GM21786 (cell line): Measurements from ENCODE around the gene BPI.
"Not testable (repeated sequence)": the region's sequence is repeated elsewhere in the genome, so short reads cannot be mapped to it uniquely, and the experiment has no call there.

Experiments
- ATAC-seq: cut with Tn5 transposase; IDR thresholded peaks from one replicate; pipeline ENCODE4 v1.9.1; 2021; ENCODE audit not compliant: unreplicated experiment

BPI gene

DNA sequence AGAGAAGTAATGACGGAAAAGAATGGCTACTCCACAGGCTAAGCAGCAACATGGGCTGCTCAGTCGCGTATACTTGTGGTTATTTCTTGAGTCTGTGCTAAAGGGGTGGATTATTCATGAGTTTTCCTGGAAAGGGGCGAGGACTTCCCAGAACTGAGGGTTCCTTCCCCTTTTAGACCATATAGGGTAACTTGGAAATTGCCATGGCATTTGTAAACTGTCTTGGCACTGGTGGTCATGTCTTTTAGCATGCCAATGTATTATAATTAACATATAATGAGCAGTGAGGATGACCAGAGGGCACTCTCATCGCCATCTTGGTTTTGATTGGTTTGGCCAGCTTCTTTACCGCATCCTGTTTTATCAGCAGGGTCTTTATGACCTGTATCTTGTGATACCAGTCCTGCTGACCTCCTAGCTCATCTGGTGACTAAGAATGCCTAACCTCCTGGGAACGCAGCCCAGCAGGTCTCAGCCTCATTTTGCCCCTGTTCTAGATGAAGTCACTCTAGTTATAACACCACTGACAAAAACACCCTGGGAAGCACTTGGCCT, 53.8 kb downstream of the BPI start:
- no peak for ATAC-seq

DNA sequence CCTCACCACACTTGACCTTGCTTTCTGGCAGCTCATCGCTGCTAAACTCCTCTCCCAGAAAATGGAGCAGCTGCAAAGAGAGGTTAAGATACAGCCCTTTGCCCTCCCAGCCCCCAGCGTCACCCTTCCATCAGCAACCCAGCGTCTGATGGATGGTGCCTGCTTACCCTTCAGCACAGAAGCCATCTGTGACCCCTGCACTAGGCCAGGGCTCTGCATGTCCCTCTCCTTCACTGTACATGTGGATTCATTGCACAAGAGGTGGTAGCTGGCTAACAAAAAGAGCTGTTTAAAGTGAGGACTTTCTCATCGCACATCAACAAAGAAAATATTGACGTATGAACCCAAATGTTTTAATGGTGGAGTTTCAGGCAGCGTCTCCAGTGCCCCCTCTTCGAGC, 54.6 kb downstream of the BPI start:
- ATAC-seq: no peak

DNA sequence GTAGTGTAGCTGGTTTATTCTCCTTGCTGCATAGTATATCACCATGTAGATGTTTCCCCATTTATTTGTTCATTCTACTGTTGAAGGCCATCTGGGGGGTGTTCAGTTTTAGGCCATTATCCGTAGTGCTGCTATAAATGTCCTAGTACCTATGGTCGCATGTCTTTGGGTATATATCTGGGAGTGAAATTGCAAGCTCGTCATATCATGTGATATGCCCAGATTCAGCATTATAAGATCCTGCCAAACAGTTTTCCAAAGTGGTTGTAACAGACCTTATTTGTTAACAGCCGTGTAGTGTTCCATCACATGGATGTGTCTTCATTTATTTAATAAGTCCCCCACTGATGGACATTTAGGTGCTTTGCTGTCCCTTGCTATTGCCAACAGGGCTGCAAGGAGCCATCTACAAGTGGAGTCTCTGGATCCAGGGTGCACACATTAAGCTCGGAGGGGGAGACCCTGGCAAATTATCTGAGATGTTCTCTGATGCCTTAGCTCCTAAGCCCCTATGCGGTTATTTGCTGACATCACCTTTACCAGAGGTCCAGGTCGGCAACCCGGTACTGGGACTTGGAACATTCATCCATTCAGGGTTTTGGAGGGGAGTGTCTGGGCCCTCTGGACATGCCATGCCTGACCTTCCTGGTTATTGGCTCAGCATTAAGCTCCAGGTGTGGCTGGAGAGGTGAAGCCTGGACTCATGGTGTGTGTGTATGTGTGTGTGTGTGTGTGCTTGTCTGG, 59.2 kb downstream of the BPI start:
- ATAC-seq: no peak

DNA sequence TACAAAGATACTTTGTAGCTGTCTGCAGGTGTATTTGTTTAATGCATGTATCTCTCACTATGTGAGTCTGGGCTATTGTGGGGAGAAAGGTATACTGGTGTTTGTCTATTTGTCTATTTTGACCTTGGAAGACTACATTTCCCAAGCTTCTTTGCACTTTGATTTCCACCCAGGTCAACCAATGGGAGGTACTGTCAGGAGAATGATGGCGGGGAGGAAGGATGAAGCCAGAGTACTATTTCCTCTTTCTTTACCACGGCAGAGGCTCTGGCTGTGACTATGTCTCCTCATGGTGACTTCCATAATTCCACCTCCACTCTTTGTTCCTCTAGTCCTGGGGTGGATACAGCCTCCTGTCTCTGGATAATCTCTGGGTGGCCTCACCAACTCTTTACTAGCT, 65.4 kb downstream of the BPI start:
- ATAC-seq: no peak

DNA sequence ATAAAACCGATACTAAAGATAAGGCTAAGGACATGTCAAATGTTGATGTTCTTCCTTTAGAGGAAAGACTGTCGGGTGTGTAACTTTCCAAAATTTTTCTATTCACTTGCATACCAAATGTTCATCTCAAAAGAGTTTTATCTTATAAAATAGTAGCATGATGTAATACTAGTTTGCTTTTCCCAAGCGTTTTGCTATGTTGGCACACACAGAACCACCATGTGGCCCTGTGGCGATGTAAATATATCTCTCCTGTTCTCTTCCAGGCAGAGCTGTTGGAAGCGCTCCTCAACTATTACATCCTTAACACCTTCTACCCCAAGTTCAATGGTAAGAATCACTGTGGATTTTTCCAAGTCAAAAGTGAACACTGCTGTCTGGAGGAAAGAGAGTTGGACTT, 68.8 kb downstream of the BPI start:
- no peak for ATAC-seq

DNA sequence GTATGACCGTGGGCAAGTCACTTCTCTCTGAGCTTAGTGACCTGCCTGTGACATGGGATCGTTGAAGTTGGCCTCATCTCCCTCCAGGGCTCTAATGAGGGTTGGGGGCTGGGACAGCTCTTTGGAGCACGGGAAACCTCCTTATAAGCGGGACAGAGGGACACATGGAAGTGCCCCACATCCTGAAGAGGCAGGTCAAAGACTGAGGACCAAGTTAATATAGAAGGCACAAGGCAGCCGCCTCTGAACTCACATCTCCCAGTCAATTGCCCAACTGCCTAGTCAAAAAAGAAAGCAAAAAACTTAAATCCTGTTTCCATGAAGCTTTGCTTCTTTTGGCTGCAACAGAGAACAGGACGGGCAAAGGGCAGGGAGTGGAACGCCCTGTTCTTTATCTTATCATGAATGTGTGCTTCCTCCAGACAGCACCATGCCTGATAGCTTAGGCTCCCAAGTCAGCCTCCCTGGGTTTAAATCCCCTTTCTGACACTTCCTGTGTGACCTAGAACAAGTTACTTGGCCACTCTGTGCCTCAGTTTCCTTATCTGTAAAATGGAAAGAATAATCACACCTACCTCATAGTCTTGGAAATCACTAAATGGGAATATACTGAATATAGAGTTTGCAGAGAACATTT, 69.4 kb downstream of the BPI start:
- no peak for ATAC-seq

DNA sequence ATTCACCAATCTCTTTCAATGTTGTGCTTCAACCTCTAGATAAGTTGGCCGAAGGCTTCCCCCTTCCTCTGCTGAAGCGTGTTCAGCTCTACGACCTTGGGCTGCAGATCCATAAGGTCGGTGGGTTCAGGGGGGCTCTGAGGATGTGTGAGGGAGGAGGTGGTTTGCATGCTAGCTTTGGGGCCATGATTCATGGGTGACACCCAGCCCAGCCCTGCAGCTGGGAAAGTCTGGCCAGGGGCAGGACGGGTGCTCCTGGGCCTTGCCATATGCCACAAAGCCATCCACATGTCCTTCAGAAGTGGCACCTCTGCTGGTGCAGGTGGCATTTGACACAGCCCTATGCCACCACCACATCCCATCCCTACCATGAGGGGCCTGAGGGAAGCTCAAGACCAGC, 69.9 kb downstream of the BPI start:
- no peak for ATAC-seq

DNA sequence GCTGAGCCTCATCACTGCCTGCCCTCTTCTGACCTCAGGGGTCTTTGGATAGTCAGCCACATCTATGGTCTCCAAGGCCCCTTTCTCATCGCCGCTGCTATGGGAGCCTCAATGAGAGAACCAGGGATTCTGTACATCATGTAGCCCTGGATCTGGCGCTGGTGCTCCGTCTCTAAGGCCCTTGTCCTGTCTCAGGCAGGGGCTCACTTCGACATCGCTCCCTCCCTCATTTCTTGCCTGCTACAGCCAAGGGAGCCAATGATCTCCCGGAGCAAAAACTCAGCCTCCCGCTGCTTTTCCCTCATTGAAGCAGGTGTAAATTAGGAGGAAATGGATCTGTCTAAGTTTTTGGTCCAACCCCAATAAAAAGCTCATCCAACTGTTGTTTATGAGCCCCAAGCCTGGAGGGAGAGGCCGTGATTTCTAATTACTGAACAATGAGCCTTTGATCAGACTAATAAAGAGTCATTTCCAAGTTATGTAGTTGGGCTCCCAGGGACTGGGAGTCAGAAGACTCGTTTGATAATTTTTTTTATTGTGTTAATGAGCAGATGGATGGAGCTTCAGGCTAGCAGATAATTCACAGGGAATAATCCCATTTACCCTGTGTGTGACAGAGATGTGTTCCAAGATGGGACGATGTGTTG, 73.2 kb downstream of the BPI start:
- ATAC-seq: no peak

DNA sequence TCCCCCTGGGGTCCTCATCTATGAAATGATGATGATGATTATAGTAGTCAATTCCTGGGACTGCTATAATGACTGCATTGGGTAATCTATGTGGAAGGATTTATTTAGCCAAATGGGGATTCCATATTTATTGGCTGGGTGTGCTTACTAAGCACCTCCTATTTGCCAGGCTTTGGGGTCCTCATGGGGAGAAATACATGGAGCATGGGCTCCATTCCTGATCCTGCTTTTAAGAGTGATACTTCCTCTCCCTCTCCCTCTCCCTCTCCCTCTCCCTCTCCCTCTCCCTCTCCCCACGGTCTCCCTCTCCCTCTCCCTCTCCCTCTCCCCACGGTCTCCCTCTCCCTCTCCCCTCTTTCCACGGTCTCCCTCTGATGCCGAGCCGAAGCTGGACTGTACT, 73.9 kb downstream of the BPI start:
- ATAC-seq: not testable (repeated sequence)

DNA sequence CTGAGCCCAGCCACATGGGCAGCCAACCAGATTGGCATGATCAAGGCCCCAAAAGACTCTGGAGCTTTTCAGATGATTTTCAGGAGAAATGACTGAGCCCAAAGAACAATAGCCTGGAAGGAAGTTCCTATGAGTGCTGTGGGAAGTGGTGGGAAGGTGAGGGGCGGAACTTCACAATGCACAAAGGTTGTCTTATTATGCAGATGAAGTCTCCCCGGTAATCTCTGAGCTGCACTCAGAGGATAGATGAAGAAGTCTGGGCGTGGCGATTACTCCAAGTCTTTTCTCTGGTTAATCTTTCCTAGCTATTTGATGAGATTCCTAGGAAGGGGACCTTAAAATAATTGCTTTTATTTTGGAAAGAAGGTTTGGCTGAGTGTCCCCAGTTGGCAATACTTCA, 79.2 kb downstream of the BPI start:
- no peak for ATAC-seq

DNA sequence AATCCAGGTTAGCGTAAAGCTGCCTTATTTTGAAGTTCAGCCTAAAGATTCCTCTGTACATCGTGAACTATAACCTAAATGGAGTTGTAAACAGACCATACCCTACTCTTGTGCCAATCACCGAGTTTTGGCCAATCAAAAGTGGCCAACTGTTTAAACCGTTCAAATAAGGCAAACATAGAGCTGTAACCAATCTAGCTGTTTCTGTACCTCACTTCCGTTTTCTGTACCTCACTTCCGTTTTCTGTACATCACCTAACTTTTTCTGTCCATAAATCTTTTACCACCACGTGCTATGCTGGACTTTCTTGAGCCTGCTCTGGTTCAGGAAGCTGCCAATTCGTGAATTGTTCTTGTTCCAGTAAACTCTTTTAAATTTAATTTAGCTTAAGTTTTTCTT, 82.0 kb downstream of the BPI start:
- ATAC-seq: no peak

DNA sequence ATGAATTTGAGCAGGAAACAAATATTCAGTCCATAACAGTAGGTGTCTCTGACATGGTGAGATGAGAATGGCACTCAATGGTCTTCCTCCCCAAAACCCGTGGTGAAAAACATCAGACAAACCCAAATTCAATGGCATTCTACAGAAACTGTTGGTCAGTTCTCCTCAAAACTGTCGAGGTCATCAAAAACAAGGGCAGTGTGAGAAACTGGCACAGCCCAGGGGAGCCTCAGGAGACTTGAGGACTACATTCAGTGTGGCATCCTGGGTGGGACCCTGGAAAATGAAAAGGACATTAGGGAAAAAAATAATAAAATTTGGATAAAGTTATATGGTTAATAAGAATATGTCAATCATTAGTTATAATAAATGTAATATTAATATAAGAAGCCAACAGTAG, 82.9 kb downstream of the BPI start:
- ATAC-seq: no peak
